ENCODE data around the gene SFXN3.

Gene SFXN3

DNA sequence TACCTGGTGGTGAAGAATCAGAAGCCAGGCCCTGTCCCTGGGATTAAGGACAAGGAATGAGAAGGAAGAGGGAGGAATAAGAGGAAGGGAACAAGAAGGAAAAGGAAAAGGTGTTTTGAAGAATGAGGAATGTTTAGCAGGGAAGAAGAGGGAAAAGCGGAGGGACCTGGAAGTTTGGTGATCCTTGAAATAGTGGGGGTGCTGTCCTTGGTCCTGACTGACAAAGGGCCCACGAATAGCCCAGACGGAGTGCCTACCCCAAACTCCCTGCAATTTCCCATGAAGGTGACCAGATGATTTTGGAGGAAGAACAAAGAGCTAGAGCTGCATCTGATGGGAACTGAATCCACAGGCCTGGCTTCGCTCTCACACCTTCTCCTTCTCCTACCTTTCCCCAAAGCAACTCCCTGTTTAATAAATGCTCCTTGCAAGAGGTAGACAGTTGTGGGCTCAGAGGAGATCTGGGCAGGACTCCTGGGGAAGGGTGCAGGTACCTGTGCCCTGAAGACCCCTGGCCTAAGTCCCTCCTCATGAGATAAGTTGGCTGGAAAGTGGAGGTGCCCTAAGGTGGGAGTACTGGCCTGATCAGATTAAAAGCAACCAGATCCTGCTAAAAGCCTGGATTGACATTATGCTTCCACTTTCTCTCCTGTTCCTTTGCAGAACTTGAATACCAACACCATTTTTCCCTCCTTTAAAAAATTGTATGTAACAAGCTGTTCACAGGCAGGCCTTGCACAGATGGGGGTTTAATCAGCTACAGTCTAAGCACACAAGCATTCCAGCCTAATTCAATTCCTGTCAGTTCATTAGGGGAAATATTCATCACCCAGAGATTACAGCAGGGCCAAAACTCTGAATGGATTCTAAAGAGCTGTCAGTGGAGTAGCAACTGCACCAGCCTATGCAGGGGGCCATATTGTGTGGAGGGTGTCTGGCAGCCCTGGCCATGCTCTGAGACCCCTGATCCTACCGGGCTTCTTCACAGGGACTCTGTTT, 50.2 kb downstream of the SFXN3 start:
- no peak for DNase-seq

DNA sequence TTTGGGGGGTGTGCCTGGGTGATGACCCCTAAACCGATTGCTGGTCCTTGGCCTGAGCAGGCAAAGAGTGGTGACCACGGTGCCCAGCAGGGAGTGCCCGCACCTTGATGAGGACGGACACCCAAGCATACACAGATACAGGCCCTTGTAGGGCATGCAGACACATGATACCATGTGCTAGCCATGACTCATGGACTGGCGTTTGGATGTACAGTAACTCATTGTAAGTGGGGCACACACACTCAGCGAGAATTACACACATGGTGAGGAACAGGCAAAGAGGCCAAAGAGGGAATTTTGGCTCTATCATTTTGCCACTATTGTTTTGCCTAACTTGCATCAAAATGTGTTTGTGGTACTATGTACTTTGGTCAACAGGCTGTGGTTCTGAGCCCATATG, 54.8 kb downstream of the SFXN3 start:
- DNase-seq, result no peak

DNA sequence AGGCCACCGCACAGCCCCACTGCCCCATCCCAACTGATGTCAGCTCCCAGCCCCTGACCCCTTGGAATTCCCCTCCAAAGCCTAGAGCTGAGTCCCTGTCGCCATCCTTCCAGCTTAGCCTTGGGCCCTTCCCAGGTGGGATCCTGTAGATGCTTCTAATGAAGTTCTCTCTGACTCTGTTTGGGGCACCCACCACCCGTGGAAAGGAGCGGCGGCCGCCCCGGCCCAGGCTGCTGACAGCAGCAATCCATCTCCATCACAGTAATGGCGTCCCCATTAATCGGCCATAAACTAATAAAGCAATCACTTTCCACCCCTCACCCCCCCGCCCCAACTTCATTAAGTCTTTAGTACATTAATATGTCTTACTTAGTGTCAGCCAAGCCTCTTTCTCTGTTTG, 56.3 kb downstream of the SFXN3 start:
- no peak for DNase-seq

DNA sequence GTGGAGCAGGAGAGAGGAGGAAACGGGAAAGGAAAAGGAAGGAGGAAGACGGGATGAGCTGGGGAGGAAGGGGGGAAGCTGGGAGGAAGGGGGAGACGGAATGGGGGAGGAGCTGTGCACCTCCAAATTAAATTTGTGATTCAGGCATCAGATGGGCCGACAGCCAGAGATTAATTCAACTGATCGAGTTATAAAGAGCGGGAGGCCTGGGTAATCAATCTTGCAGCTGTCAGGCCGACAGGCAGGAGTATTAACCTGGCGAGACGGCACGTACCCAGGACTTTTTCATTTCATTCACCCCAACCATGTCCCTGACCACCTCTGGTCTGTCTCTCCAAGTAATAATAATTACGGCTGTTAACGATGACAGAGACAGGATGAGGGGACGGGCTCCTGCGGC, 56.9 kb downstream of the SFXN3 start:
- no peak for DNase-seq

DNA sequence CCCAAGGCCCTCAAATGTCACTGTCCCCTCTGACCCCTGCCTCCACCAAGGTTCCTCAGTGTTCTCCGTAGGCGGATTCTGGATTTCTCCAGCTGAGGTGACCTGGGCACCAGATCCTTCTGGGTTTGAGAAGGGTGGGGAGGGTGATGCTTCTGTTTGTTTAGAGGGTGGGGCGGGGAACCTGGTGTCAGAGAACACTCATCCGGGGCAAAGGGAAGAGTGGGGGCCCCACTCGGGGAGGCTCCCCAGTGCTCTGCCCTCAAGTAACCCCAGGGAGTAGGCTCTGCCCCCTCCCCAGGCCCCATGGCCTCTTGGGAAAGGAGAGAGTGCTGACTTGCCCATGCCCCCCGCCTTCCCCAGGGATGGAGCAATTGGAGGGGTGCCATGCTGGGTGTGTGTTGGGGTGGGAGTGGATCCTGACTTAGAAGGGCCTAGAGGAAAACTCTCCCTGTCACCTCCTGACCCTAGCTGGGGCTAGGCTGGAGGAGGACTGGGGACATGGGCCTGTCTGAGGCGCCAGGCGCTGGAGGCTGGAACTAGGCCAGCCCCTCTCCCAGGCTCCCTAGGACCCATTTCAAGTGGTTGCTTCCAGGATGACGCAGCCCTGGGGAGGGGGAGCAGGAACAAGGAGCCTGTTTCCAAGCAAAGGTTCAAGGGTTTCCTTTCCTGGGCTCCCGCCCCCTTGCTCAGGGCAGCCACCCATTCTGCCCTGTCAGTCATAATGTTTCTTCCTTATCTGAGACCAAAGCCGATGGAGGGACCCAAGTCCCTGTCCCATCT, 58.7 kb downstream of the SFXN3 start:
- DNase-seq, result no peak

DNA sequence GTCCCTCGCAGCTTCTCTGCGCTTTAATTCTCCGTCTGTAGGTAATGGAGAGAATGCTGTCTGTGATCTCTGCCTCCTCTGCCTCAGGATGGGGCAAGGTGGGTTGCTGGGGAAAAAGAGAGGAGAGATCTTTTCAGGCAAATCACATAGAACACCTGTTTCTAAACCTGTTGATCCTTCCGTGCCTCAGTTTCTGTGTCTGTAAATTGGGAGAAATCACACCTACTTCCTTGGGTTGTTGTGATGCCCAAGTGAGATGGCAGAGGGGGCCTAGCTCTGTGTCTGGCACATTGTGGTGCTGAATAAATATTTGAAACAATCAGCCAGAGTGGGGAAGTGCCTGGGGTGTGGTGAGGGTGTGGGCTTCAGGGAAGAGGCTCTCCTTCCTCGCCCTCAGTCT, 59.6 kb downstream of the SFXN3 start:
- DNase-seq, result no peak
